Peyer's patch (tissue), 4 donors: ENCODE results near the gene LRRC61.

ENCODE experiments used
- CTCF ChIP-seq, 6 experiments: fragments of 450-650 bp in 4 of 6; fragments of 200-600 bp in 2 of 6; sonication (generic) in 1 of 6; IDR thresholded peaks; one replicate each; pipeline ENCODE4 v1.5.1; 2017 to 2019; ENCODE audit warnings: antibody characterized with exemption in 6 of 6, mild to moderate bottlenecking in 3 of 6, moderate library complexity in 1 of 6
- POLR2A ChIP-seq, 2 donors: fragments of 450-650 bp; IDR thresholded peaks; one replicate each; pipeline ENCODE4 v1.5.1; 2017; ENCODE audit warnings: antibody characterized with exemption in 2 of 2, mild to moderate bottlenecking in 2 of 2, moderate library complexity in 2 of 2

- no peak for TF ChIP-seq CTCF (IDR thresholded peaks at IDR 0.05)
- no peak for TF ChIP-seq POLR2A (IDR thresholded peaks at IDR 0.05)
Measured at GRCh38 chr7:150314639-150315239, 8.4 kb upstream of the LRRC61 start.
